ENCODE results near the gene HBE1. TPM values are rescaled to one million over a fixed set of nuclear protein-coding genes. Genes with fewer than 3 reads are reported as not detected.

Gene HBE1
- polyA plus RNA-seq, 1 experiment, result 8.3 TPM

DNA sequence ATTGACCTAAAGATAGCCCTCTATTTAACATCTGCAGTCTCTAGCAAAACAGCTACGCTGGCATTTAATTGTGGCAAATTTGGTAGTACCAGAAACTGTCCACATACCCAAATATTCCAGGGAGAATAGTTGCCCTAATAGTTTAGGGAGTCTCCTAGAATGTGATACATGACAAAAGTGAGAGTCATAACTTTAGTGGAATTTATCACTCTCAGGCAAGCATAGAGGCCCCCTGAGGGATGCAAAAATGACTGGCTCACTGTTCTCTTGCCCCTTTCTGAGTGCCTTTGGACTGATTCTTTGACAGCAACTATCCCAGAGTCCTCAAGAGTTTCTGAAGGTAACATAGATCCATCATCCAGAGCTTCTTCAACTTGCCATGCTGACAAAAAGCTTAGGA, 34.3 kb upstream of the HBE1 start:
- H3K27me3 ChIP-seq (ENCODE audit: control insufficient read depth, insufficient read depth, low read length), result no peaks in the 10 kb centered on the region
- ChIA-PET CTCF (interaction anchor here (1.4 kb wide), 1 partner anchor 13 kb away, joined by 3 read pairs; no protein-coding TSS in a partner anchor), POLR2A (no interaction called here)
- no peak overlapping the region for H3K4me3 ChIP-seq (ENCODE audit: low read depth, low read length)
- TF ChIP-seq, protein P1, sequence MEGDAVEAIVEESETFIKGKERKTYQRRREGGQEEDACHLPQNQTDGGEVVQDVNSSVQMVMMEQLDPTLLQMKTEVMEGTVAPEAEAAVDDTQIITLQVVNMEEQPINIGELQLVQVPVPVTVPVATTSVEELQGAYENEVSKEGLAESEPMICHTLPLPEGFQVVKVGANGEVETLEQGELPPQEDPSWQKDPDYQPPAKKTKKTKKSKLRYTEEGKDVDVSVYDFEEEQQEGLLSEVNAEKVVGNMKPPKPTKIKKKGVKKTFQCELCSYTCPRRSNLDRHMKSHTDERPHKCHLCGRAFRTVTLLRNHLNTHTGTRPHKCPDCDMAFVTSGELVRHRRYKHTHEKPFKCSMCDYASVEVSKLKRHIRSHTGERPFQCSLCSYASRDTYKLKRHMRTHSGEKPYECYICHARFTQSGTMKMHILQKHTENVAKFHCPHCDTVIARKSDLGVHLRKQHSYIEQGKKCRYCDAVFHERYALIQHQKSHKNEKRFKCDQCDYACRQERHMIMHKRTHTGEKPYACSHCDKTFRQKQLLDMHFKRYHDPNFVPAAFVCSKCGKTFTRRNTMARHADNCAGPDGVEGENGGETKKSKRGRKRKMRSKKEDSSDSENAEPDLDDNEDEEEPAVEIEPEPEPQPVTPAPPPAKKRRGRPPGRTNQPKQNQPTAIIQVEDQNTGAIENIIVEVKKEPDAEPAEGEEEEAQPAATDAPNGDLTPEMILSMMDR (IDR thresholded peaks at IDR 0.05; ENCODE audit: low read depth, low read length), result no peak
- no peaks in the 10 kb centered on the region for H3K9me3 ChIP-seq (ENCODE audit: control insufficient read depth, insufficient read depth, low read length)
- DNase-seq (ENCODE audit: low read depth, low spot score), result no peak
- no peak overlapping the region for H3K27ac ChIP-seq (ENCODE audit: low read depth, low read length)

DNA sequence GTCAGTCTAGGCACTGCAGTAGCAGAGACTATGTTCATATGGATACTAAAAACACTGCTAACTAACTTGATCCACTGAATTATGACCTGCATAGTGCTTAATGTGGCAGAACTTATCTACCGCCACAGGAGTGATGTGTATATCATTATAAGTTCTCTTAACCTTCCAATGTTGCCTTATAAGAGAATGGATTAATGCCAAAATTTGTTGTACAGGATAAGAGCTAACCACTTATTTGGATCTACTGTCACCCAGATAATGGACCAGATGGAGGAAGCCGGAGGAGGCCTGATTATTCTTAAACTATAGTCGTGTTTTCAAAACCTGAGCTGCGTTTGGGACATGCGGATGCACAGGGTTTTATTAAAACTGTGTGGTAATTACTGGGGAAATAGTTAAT, 33.9 kb upstream of the HBE1 start:
- H3K9me3 ChIP-seq (ENCODE audit: control insufficient read depth, insufficient read depth, low read length), result no peaks in the 10 kb centered on the region
- TF ChIP-seq, protein P1 (IDR thresholded peaks at IDR 0.05; ENCODE audit: low read depth, low read length), result no peak
- POLR2A ChIA-PET, result no interaction called here
- CTCF ChIA-PET, result interaction anchor here (1.4 kb wide), 1 partner anchor 13 kb away, joined by 3 read pairs; no protein-coding TSS in a partner anchor
- no peaks in the 10 kb centered on the region for H3K27me3 ChIP-seq (ENCODE audit: control insufficient read depth, insufficient read depth, low read length)
- H3K4me3 ChIP-seq (ENCODE audit: low read depth, low read length), result no peak overlapping the region
- H3K27ac ChIP-seq (ENCODE audit: low read depth, low read length), result no peak overlapping the region
- DNase-seq (ENCODE audit: low read depth, low spot score), result no peak

DNA sequence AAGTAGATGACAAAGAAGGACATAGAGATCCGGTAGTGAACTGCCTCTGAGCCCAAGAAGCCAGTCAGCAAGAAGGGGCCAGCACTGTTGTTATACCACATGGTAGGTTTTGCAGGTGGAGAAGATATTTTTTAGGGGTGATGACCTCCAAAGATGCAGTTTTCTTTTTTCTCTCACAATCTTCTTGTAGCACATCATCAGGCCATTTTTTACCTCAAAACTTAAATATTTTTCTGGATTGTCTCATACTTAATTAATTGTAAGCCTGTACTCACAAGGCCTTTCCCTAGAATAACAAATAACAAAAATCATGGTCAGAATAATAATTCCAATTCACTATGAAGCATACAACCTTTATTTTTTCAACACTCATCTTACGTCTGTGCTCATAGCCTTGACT, 32.1 kb upstream of the HBE1 start, which contains the start of gene OR51B4:
OR51B4 (minus strand) TSS at position 101 of the 400 bp plus-strand sequence; CDS start at position 101, 0 bp downstream.
- TF ChIP-seq, protein P1 (IDR thresholded peaks at IDR 0.05; ENCODE audit: low read depth, low read length), result no peak
- H3K4me3 ChIP-seq (ENCODE audit: low read depth, low read length), result no peak within 1 kb of the TSS
- H3K9me3 ChIP-seq (ENCODE audit: control insufficient read depth, insufficient read depth, low read length), result no peaks in the 10 kb centered on the region
- no peaks in the 10 kb centered on the region for H3K27me3 ChIP-seq (ENCODE audit: control insufficient read depth, insufficient read depth, low read length)
- POLR2A ChIA-PET, result no interaction called here
- no peak within 1 kb of the TSS for H3K27ac ChIP-seq (ENCODE audit: low read depth, low read length)
- CTCF ChIA-PET, result no interaction called here
- DNase-seq (ENCODE audit: low read depth, low spot score), result no peak

- ChIA-PET POLR2A (interaction anchor here (0.8 to 1.0 kb wide), 2 partner anchors 18 to 633 kb away, joined by 3 to 6 read pairs; no protein-coding TSS in a partner anchor), CTCF (interaction anchor here (1.0 to 2.0 kb wide), 2 partner anchors 10 to 17 kb away, joined by 3 to 20 read pairs; no protein-coding TSS in a partner anchor)
- H3K9me3 ChIP-seq (ENCODE audit: control insufficient read depth, insufficient read depth, low read length), result no peaks in the 10 kb centered on the region
- TF ChIP-seq, protein P1 (IDR thresholded peaks at IDR 0.05; ENCODE audit: low read depth, low read length), result no peak
- no peak overlapping the region for H3K4me3 ChIP-seq (ENCODE audit: low read depth, low read length)
- no peak overlapping the region for H3K27ac ChIP-seq (ENCODE audit: low read depth, low read length)
- DNase-seq (ENCODE audit: low read depth, low spot score), result no peak
- H3K27me3 ChIP-seq (ENCODE audit: control insufficient read depth, insufficient read depth, low read length), result no peaks in the 10 kb centered on the region
These were observed 30.5 kb upstream of the HBE1 start for GRCh38 chr11:5300251-5300650.

GRCh38 chr11:5298451-5298850, 28.7 kb upstream of the HBE1 start:
- Histone ChIP-seq H3K9me3 (ENCODE audit: control insufficient read depth, insufficient read depth, low read length) (peaks cover 7% of the 10 kb centered on the region; the same call in 1 of the 2 replicates), H3K27me3 (ENCODE audit: control insufficient read depth, insufficient read depth, low read length) (no peaks in the 10 kb centered on the region), H3K27ac (ENCODE audit: low read depth, low read length) (no peak overlapping the region), H3K4me3 (ENCODE audit: low read depth, low read length) (no peak overlapping the region)
- TF ChIP-seq, protein P1 (IDR thresholded peaks at IDR 0.05; ENCODE audit: low read depth, low read length), result no peak
- DNase-seq (ENCODE audit: low read depth, low spot score), result no peak
- ChIA-PET CTCF (interaction anchor here (1.0 to 1.6 kb wide), 2 partner anchors 48 to 174 kb away, joined by 3 to 4 read pairs; no protein-coding TSS in a partner anchor), POLR2A (interaction anchor here (1.1 kb wide), 1 partner anchor 18 kb away, joined by 3 read pairs; no protein-coding TSS in a partner anchor)

All from AG04450 (cell line).